SW 1271 (cell line): Measurements from ENCODE around the gene SF1.

Experiments used
- DNase-seq, 2 experiments: peaks; one replicate each; lab custom pipeline; 2025; lab: John Stamatoyannopoulos, UW

Gene SF1

GRCh38 chr11:64723117-64723906, 55.0 kb downstream of the SF1 start, which contains the start of gene NRXN2:
NRXN2 (minus strand) TSS chr11:64723197; CDS start chr11:64713699, 9,498 bp downstream.
- DNase-seq: peak; percentile 72 to 73

DNA sequence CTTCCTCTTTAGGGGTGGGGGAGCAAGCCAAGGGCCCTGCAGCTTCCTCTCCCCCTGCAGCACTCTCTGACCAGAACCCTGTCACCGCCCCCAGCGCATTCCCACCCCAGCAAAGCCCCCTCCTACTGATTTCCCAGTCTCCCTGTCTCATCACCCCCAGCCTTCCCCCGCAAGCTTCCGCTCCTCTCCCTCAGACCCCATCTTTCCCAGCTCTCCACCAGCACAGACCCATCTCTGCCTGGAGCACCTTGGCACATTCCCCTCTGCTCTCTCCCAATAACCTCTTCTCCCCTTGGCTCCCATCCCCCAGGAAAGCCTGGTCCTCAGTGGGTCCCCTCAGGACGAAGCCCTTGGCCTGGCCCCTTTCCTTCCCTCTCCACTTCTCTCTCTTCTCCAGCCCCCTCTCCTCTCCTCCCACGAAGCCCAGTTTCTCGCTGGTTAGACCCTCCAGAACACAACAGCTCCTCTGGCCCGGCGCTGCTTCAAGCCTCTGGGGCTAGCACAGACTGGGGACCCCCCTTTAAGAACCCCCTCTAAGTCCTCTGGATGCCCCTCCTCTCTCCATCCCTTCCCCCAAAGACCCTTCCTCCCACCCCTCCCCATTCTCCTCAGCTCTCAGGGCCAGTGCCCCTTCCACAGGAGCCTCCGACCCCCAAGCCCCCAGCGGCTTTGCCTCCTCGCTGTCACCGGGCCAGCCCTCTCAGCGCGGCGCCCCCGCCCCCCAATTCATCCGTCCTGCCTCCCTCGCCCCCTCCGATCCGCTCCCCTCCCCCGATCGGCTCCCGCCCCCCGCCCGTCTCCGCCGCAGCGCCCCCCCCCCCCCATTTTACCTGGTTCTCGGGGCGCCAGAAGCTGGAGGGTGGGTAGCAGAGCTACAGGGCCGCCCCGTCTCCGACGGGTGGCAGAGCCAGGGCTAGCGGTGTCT, 55.9 kb downstream of the SF1 start:
- no peak for DNase-seq

DNA sequence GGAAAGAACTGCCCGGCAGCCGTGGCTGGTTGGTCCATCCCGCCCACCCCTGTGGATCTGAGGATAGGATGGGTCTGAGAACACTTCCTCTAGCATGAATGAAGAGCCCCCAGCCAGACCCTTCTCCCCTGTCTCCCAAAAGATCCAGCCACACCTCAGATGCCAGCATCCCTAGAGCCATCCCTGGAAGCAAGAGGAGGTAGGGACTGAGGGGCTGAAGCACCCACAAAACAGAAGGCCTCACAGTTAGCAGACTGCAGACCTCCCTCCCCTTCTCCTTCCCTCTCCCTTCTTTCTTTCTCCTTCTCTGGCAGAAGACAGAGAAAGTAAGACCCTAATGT, 57.0 kb downstream of the SF1 start:
- no peak for DNase-seq

- no peak for DNase-seq
Observed at GRCh38 chr11:64720640-64721358, 57.5 kb downstream of the SF1 start.

GRCh38 chr11:64720167-64720566, 58.2 kb downstream of the SF1 start:
- no peak for DNase-seq

DNA sequence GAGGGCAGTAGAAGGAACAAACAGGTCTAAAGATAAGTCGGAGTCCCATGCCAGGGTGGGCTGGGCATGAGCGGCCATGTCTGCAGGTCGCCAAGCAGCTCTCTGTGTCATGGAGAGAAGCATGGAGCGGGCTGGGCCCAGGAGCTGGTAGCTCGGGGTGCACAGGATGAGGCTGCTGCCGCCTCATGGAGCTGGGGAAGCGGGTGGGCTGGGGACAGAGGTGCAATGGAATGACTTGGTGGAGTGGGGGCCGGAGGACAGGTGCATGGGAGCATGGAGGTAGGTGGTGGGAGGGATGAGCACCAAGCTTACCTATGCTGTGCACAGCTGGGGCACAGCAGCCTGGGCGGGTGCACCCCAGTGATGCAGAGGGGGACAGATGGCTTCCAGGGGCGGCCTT, 58.9 kb downstream of the SF1 start:
- no peak for DNase-seq

DNA sequence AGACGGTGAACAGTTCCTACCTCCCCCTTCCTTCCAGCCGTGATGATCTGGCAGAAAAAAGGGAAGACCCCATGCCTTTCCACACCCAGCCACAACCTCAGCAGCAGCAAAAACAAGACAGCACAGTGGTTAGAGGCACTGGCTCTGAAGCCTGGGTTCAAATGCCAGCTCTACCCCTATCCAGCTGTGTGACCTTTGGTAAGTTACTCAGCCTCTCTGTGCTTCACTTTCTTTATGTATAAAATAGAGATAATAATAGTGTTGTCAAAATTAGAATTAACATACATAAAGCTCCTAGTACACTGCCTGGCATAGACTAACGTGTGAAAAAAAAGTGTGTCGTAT, 59.6 kb downstream of the SF1 start:
- no peak for DNase-seq

GRCh38 chr11:64718084-64718779, 60.1 kb downstream of the SF1 start:
- DNase-seq: no peak

GRCh38 chr11:64717268-64717578, 61.1 kb downstream of the SF1 start:
- no peak for DNase-seq

DNA sequence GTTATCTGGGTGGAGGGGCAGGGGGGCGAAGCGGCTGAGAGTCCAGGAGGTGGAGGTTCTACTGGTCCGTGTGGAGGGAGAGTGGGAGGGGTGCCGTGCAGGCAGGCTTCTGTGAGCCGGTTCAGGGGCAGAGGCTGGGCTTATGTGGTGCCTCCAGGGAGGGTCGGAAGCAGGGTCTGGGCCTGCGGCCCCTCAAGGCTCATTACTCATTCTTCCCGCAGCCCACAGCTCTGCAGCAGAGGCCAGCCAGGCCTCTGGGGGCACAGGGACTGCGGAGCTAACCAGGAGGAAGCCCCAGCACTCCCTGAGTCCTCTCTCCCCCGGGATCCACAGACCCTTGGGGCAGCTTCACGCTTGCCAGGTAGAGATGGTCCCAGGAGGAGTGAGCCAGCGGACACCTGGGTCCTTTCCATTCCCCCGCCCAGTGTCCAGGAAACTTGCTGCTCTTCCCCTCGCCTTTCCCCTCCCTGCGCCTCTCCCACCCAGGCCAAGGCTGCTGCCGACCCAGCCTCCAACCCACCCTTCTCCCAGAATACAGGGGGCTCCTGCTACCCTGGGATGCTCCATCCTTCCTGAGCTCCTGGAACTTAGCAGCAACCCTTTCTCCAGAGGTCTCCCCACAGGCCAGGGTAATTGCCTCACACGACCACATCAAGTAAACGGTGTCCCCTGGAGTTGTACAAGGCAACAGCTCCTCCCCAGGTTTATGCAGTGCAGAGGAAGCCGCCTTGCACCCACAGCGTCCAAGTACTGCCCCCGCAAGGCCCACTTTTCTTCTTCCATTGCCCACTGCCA, 61.7 kb downstream of the SF1 start:
- no peak for DNase-seq

DNA sequence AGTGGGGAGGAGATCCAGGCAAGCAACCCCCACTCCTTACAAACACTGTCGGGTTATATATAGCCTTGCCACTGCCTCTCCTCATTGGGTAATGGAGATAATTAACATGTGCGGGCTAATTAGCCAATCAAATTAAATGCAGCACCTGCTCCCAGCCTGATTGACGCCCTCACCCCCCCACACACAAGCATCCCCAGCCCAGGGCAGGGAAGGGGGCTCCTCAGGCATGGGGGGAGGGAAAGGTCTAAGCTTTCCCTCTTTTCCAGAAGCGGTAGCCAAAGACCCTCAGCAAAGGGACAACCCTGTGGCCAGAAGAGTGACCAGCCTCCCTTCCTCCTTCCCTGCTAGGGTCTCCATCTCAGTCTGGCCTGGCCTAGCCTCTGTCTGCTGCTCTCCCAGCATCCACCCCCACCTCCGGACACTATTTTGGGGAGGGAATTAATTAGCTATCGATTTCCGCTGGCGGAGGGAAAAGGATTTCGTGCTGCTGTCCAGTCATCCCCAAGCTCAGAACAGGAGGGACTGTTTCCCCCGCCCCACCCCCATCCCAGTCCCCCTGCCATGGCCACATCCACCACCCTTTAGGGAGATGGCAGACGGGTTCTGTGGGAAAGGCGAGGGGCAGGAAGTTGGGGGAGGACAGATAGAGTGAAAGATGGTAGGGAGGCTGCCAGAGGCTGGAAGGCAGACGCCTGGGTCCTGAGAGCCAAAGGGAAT, 62.4 kb downstream of the SF1 start:
- DNase-seq: no peak

DNA sequence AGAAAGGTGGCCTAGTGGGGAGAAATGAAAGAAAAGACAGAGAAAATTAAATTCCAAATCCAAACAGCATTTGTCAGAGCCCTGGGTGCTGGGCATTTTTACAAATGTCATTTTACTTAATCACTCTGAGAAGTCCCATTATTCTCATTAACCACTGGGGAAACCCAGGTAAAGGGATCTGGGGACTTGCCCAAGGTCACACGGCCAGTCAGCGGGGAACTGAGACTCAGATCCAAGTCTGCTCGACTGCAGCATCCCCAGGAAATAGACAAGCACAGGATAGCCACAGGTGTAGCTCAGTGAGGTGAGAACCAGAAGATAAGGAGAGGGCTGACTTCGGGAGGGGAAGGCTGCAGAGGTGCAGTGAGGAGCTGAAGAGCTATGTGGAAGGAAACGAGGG, 63.2 kb downstream of the SF1 start:
- no peak for DNase-seq

DNA sequence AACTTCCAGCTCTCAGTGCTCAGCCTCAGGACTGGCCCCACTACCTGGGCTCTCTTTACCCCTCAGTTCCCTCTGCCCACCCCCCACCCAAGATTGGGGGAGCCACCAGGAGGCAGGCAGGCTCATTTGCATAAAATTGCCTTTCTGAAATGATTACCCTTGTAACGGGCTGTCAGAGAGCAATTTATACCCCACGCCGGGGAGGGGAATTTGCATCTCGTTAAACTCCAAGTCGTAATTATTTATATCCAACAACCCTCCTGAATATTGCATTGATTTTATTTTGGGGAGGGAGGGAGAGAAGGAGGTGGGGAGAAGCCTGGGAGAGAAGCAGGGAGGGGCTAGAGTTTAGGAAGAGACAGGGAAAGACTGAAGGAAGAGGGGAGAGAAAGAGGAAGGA, 63.7 kb downstream of the SF1 start:
- DNase-seq: no peak
